SH-SY5Y (cell line): ENCODE results near the gene RNU5B-1.

Experiments used
- GATA2 ChIP-seq: IDR thresholded peaks from 2 replicates; pipeline ENCODE4 v1.6.1; 2011; ENCODE audit warnings: mild to moderate bottlenecking, low read depth, low read length
- GATA3 ChIP-seq: IDR thresholded peaks from 2 replicates; pipeline ENCODE4 v1.6.1; 2011; ENCODE audit warnings: low read depth, mild to moderate bottlenecking, low read length, moderate library complexity

DNA sequence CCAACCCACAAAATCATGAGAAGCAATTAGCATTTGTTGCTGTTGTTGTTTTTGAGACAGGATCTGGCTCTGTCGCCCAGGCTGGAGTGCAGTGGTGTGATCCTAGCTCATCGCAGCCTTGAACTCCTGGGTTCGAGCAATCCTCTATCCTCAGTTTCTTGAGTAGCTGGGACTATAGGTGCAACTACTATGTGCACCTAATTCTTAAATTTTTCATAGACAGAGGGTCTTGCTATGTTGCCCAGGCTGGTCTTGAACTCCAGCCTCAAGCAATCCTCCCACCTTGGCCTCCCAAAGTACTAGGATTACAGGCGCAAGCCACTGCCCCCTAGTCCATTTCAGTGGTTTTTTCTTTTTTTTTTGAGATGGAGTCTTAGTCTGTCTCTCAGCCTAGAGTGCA lies 36.1 kb upstream of the RNU5B-1 start:
- TF ChIP-seq GATA2: no peak
- no peak for TF ChIP-seq GATA3
